Ishikawa (cell line): ENCODE results near the gene CBX2.

Experiments used
- CEBPB ChIP-seq: IDR thresholded peaks from 2 replicates; pipeline ENCODE4 v1.6.1; 2012
- CREB1 ChIP-seq: IDR thresholded peaks from 2 replicates; pipeline ENCODE4 v1.6.1; 2012; ENCODE audit warnings: low read depth
- EGR1 ChIP-seq: IDR thresholded peaks from 2 replicates; pipeline ENCODE4 v1.6.1; 2012
- EP300 ChIP-seq: IDR thresholded peaks from 2 replicates; pipeline ENCODE4 v1.6.1; 2012; ENCODE audit warnings: borderline replicate concordance
- FOXM1 ChIP-seq: IDR thresholded peaks from 2 replicates; pipeline ENCODE4 v1.6.1; 2012; ENCODE audit warnings: low read depth, borderline replicate concordance
- NFIC ChIP-seq: IDR thresholded peaks from 2 replicates; pipeline ENCODE4 v1.6.1; 2012
- RAD21 ChIP-seq: IDR thresholded peaks from 2 replicates; pipeline ENCODE4 v1.6.1; 2012; ENCODE audit warnings: low read depth
- TAF1 ChIP-seq: IDR thresholded peaks from 2 replicates; pipeline ENCODE4 v1.6.1; 2012; ENCODE audit warnings: low read depth, mild to moderate bottlenecking
- TCF12 ChIP-seq: IDR thresholded peaks from 2 replicates; pipeline ENCODE4 v1.6.1; 2012; ENCODE audit warnings: low read depth
- TEAD4 ChIP-seq: IDR thresholded peaks from 2 replicates; pipeline ENCODE4 v1.6.1; 2012
- YY1 ChIP-seq: IDR thresholded peaks from 2 replicates; pipeline ENCODE4 v1.6.1; 2012; ENCODE audit warnings: low read depth
- ZBTB7A ChIP-seq: IDR thresholded peaks from 2 replicates; pipeline ENCODE4 v1.6.1; 2012; ENCODE audit warnings: low read depth
- TF ChIP-seq, protein P1 (sequence below): IDR thresholded peaks from 2 replicates; pipeline ENCODE4 v1.6.1; 2012
- TF ChIP-seq, protein P2 (sequence below): IDR thresholded peaks from 2 replicates; pipeline ENCODE4 v1.6.1; 2012
- TF ChIP-seq, protein P3 (sequence below): IDR thresholded peaks from 2 replicates; pipeline ENCODE4 v1.6.1; 2012; ENCODE audit warnings: low read depth, mild to moderate bottlenecking

Gene CBX2

DNA sequence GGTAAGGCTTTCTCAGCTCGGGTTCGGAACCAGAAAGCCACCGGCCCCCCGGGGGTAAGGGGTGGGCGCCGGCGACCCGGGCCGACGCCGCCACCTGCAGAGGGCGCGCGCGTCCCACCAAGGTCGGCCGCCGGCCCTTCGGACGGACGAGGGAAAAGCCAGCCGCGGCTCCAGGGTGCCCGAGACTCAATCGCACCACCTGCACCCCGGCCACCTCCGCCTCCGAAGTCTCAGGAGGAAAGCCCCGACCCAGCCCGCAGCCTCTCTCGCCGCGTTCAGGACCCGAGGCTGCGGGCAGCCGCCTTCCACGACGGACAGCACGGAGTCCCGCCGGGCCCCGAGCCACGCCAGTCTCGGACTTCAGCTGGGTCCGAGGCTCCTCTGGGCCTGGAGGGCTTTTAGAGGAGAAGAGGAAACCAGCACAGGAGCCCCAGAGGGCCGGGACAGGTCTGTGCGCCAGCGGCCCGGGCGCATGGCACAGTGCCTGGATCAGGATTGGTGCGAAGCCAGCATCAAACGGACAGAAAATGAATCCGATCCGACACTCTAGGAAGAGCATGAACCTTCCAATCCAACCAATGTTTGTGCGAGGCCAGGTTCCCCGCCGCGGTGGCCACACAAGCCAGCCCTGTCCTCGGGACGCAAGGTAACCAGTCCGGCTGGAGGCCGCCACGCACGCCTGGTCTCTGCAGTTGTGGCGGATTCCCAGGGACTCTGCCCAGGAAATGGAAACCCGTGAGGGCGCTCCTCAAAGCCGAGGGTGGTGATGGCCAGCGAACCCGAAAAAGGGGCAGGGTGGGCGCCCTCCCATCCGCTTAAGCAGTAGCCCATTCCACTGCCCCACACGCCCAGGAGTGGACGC lies 12.2 kb downstream of the CBX2 start:
- TF ChIP-seq TAF1 (no peak), ZBTB7A (peak; percentile 89), CEBPB (no peak), NFIC (no peak), RAD21 (peak; percentile 68; the same call in 1 of the 2 replicates), EP300 (no peak), TCF12 (no peak), FOXM1 (no peak)
- TF ChIP-seq, protein P1, sequence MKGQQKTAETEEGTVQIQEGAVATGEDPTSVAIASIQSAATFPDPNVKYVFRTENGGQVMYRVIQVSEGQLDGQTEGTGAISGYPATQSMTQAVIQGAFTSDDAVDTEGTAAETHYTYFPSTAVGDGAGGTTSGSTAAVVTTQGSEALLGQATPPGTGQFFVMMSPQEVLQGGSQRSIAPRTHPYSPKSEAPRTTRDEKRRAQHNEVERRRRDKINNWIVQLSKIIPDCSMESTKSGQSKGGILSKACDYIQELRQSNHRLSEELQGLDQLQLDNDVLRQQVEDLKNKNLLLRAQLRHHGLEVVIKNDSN: no peak

DNA sequence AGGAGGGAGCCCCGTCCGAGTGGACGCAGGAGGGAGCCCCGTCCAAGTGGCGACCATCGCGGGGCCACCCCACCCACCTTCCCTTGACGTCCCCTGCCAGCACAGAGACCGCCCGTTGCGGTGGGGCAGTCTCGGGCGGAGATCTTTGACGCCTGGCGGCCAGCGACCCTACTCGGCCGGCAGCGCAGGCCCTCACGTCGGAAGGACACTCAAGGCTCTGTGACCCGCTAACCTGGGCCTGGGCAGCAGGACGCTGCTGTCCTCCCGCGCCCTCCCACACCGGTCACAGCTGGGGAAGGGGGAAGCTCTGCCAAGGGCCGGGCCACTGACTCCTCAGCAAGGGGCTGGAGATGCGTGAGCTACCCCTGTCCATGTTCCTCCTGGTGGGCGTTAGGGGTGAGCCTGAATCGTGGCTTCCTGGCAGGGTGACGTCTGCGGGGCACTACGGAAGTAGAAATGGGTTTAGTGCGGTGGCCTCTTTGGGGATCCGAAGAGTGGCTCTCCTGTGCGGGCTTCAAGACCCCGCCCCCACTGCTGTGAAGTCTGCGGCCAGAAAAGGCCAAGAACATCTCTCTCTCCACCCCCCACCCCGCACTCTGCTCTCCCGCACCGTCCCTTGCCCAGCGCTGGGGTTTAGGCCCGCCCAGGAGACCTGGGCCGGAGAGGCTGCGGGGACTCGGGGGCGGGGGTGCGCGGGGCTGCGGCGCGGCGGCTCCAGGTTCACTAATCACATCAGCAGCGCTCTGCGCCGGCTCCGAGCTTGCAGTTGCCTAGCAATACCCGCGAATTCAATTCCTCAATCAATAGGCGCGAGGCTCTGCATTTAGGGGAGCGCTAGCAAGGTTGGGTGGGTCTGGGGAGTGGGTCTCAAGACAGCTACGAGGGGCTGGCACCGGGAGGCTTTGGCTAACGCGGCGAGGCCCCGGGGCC lies 13.1 kb downstream of the CBX2 start:
- TF ChIP-seq TAF1 (no peak), RAD21 (no peak), CEBPB (no peak), YY1 (no peak), EP300 (no peak)
- TF ChIP-seq, protein P2, sequence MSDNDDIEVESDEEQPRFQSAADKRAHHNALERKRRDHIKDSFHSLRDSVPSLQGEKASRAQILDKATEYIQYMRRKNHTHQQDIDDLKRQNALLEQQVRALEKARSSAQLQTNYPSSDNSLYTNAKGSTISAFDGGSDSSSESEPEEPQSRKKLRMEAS: no peak

DNA sequence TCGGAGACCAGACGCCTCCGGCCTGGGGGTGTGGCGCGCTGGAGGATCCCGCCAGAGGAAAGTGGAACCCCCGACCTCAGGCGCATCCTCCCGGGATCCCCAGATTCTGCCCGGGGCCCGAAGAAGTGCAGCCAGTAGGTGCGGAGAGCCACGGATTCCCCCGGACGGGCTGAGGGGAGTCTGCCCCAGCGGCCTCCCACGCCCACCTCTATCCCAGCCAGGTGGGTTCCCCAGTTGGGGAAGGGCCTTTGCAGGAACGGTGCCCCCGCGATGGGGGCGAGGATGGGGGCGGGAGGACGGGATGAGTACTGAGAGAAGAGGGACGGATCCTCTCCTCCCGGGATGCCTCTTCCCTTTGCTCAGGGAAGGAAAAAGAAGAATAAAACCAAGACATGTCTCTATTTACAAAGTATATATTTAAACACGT lies 13.8 kb downstream of the CBX2 start:
- TF ChIP-seq TEAD4 (no peak), TAF1 (no peak)

DNA sequence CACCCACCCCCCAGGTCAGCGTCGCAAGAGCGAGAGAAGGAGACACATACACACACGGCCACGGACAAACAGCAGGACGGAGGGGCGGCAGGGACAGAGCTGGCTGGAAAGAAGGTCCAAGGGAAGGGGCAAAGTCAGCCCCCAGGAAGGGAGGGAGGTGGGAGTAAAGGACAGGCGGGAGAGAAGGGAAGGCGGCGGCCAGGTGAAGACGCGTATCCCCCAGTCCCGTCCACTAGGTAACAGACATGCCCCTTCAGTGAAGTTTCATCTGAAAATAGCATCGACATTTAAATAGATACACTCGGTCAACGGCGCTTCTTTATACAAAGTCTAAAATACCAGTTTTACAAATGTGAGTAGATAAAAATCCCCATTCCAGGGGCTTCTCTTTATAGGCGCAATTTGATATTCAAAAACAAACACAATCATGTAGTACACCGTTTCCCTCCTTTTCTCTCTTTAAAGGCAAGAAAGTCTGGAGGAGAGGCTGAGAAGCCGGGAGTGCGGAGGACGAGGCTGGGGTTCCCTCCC lies 14.5 kb downstream of the CBX2 start:
- TF ChIP-seq RAD21: no peak

DNA sequence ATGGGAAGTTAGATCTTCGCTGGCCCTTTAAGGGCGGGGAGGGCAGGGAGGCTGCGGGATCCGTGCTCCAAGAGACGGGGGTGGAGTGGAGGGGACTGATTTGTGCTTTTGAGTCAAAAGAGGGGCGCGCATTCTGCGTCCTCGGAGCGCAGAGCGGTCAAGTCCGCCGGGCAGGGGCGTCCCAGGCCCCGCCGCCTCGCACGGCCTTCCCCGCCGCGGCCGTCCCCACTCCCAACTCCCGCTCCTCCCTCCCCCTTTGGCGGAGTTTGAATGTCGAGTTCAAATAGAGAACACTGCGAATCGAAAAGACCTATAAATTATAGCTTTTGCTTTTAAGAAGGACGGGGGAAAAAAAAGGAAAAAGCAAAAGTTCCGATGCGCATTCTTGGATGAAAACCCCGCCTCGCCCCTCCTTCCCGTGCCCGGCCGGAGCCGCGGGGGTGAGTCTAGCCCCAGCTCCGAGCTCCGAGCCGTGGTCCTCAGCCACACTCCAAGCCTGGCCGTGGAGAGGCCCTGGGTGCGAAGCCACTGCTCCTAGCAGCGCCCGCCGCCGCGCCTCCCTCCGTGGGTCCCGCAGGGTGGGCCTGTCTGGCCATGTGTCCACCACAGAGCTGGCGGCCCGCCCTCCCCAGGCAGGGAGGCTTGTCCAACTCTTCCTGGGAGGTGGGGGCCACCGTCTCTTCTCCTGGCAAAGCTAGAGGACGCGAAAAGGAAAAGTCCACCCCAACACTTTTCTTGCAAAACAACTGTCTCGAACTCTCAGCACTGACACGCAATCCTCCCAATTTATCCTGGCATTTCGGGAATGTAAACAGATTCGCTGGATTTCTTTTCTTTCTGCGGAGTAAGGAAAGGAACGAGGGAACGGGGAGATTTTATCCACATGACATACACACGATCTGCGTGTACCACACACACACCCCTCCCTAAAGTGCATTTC lies 15.3 kb downstream of the CBX2 start:
- TF ChIP-seq CREB1 (no peak), FOXM1 (no peak; the same call in 1 of the 2 replicates), NFIC (0 out of 2 replicates have a peak, but pooled peaks have one; percentile 22), YY1 (no peak), TAF1 (no peak), TEAD4 (peak; percentile 69), CEBPB (peak; percentile 49; the same call in 1 of the 2 replicates), ZBTB7A (peak; percentile 32; the same call in 1 of the 2 replicates), TCF12 (no peak; the same call in 1 of the 2 replicates), EGR1 (no peak), RAD21 (no peak), EP300 (peak; percentile 29; the same call in 1 of the 2 replicates)
- TF ChIP-seq, protein P3, sequence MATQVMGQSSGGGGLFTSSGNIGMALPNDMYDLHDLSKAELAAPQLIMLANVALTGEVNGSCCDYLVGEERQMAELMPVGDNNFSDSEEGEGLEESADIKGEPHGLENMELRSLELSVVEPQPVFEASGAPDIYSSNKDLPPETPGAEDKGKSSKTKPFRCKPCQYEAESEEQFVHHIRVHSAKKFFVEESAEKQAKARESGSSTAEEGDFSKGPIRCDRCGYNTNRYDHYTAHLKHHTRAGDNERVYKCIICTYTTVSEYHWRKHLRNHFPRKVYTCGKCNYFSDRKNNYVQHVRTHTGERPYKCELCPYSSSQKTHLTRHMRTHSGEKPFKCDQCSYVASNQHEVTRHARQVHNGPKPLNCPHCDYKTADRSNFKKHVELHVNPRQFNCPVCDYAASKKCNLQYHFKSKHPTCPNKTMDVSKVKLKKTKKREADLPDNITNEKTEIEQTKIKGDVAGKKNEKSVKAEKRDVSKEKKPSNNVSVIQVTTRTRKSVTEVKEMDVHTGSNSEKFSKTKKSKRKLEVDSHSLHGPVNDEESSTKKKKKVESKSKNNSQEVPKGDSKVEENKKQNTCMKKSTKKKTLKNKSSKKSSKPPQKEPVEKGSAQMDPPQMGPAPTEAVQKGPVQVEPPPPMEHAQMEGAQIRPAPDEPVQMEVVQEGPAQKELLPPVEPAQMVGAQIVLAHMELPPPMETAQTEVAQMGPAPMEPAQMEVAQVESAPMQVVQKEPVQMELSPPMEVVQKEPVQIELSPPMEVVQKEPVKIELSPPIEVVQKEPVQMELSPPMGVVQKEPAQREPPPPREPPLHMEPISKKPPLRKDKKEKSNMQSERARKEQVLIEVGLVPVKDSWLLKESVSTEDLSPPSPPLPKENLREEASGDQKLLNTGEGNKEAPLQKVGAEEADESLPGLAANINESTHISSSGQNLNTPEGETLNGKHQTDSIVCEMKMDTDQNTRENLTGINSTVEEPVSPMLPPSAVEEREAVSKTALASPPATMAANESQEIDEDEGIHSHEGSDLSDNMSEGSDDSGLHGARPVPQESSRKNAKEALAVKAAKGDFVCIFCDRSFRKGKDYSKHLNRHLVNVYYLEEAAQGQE: no peak
- TF ChIP-seq, protein P2: peak; percentile 73; the same call in 1 of the 2 replicates
- TF ChIP-seq, protein P1: no peak

DNA sequence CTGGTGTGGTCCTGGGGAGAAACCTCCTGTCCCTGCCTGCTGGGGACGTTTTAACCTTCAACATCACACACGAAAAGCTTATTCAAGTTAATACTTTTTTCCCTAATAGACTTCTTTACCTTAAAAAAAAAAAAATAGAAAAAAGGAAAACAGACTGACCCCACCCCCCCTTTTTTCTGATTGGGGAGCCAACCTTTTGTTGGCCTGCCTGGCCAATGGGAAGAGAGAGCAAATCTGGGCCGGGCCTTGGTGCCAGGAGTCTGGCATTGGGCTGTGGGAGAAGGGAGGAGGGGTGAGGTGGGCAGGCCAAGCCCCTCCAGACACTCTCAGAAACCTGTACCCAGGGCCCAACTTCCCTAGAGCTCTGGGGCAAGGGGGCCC lies 16.0 kb downstream of the CBX2 start:
- TF ChIP-seq ZBTB7A (0 out of 2 replicates have a peak, but pooled peaks have one; percentile 71), TAF1 (no peak)
